HepG2 (cell line): ENCODE data around the gene AP4S1. TPM values are rescaled to one million over a fixed set of nuclear protein-coding genes. Genes with fewer than 3 reads are reported as not detected.
A peak's percentile ranks its signal among the peaks of the same experiment; 100 is the strongest.

Experiments used
- ATAD3A ChIP-seq: sonication (generic); formaldehyde crosslinking; IDR thresholded peaks from 2 replicates; pipeline ENCODE4 v1.4.0; 2020; ENCODE audit warnings: missing genetic modification reagents
- CREM ChIP-seq, 2 experiments: sonication (generic) in 1 of 2; formaldehyde crosslinking in 1 of 2; IDR thresholded peaks; 2 replicates each; pipeline versions ENCODE4 v1.4.0 to v1.6.1; 2016 to 2020; ENCODE audit warnings: antibody characterized with exemption in 1 of 2, mild to moderate bottlenecking in 1 of 2, missing genetic modification reagents in 1 of 2
- EZH2 ChIP-seq: conservative IDR thresholded peaks from 2 replicates; pipeline ENCODE4 v1.6.1; 2012; ENCODE audit warnings: mild to moderate bottlenecking, low read depth, low read length, moderate library complexity
- GABPB1 ChIP-seq: IDR thresholded peaks from 2 replicates; pipeline ENCODE4 v1.6.1; 2016; ENCODE audit warnings: mild to moderate bottlenecking, missing genetic modification reagents, moderate library complexity, missing compliant biosample characterization
- GLI4 ChIP-seq: sonication (generic); formaldehyde crosslinking; IDR thresholded peaks from 2 replicates; pipeline ENCODE4 v1.5.1; 2020; ENCODE audit warnings: missing genetic modification reagents, mild to moderate bottlenecking, moderate library complexity, borderline replicate concordance
- GTF3A ChIP-seq: sonication (generic); formaldehyde crosslinking; conservative IDR thresholded peaks from 2 replicates; pipeline ENCODE4 v1.4.0; 2020; ENCODE audit warnings: mild to moderate bottlenecking, missing genetic modification reagents
- HNF4A ChIP-seq: sonication (generic); formaldehyde crosslinking; IDR thresholded peaks from 2 replicates; pipeline ENCODE4 v1.4.0; 2020; ENCODE audit warnings: missing genetic modification reagents
- HNRNPL ChIP-seq: fragments of 200-400 bp; formaldehyde crosslinking; IDR thresholded peaks from 2 replicates; pipeline ENCODE4 v1.6.1; 2017; ENCODE audit warnings: mild to moderate bottlenecking, low read depth, low read length
- HOXD1 ChIP-seq: sonication (generic); formaldehyde crosslinking; IDR thresholded peaks from 2 replicates; pipeline ENCODE4 v1.5.0; 2020; ENCODE audit warnings: missing genetic modification reagents
- MED13 ChIP-seq: sonication (generic); formaldehyde crosslinking; IDR thresholded peaks from 2 replicates; pipeline ENCODE4 v1.5.0; 2020; ENCODE audit warnings: missing genetic modification reagents
- NBN ChIP-seq: fragments of 450-650 bp; conservative IDR thresholded peaks from 2 replicates; pipeline ENCODE4 v1.6.1; 2017
- RAD51 ChIP-seq: fragments of 450-650 bp; IDR thresholded peaks from 2 replicates; pipeline ENCODE4 v1.6.1; 2016; ENCODE audit warnings: borderline replicate concordance
- SMARCE1 ChIP-seq: fragments of 450-650 bp; IDR thresholded peaks from 2 replicates; pipeline ENCODE4 v1.6.1; 2017; ENCODE audit warnings: borderline replicate concordance
- TCF12 ChIP-seq, 2 experiments: fragments of 450-650 bp in 1 of 2; sonication (generic) in 1 of 2; formaldehyde crosslinking in 1 of 2; IDR thresholded peaks; 2 replicates each; pipeline versions ENCODE4 v1.6.1 to v1.8.0; 2017 to 2022; ENCODE audit warnings: antibody characterized with exemption in 1 of 2, mild to moderate bottlenecking in 1 of 2, missing genetic modification reagents in 1 of 2, moderate library complexity in 1 of 2
- TCF7L2 ChIP-seq: IDR thresholded peaks from 2 replicates; pipeline ENCODE4 v1.6.1; 2011; ENCODE audit warnings: mild to moderate bottlenecking, low read depth, low read length, moderate library complexity
- ZBTB20 ChIP-seq: sonication (generic); formaldehyde crosslinking; IDR thresholded peaks from 2 replicates; pipeline ENCODE4 v1.8.1; 2023; ENCODE audit warnings: missing genetic modification reagents, low read depth, mild to moderate bottlenecking, borderline replicate concordance
- ZNF337 ChIP-seq: sonication (generic); formaldehyde crosslinking; IDR thresholded peaks from 2 replicates; pipeline ENCODE4 v1.5.1; 2020; ENCODE audit warnings: missing genetic modification reagents, low read depth, mild to moderate bottlenecking, borderline replicate concordance
- ZNF383 ChIP-seq: sonication (generic); formaldehyde crosslinking; IDR thresholded peaks from 2 replicates; pipeline ENCODE4 v1.4.0; 2020; ENCODE audit warnings: missing genetic modification reagents, mild to moderate bottlenecking, borderline replicate concordance
- ZNF775 ChIP-seq: sonication (generic); formaldehyde crosslinking; IDR thresholded peaks from 2 replicates; pipeline ENCODE4 v1.4.0; 2020; ENCODE audit warnings: missing genetic modification reagents, mild to moderate bottlenecking, moderate library complexity, borderline replicate concordance
- polyA plus RNA-seq, 8 experiments: library from polyadenylated mRNA; depleted of rRNA in 3 of 8; stranded (reverse) in 7 of 8; unstranded in 1 of 8; fragments of >200 nt; fragmentation: Illumina TruSeq in 4 of 8; extraction: Trizol in 4 of 8; gene quantifications; 2 replicates each; pipeline versions ENCODE4 v1.2.1 to v1.2.3, GENCODE V29; 2011 to 2016; ENCODE audit warnings: low read depth in 4 of 8, missing spikeins in 1 of 8, mixed read lengths in 1 of 8; ENCODE audit not compliant: insufficient read depth in 1 of 8
- total RNA-seq, 5 experiments: library from RNA; depleted of rRNA; stranded (reverse); fragments of >200 nt; fragmentation: Illumina TruSeq; extraction: Trizol; gene quantifications; 2 replicates each; pipeline ENCODE4 v1.2.3, GENCODE V29; 2016; ENCODE audit warnings: low read depth in 1 of 5
- TF ChIP-seq, protein P1 (sequence below): sonication (generic); formaldehyde crosslinking; conservative IDR thresholded peaks from 2 replicates; pipeline ENCODE4 v1.4.0; 2020; ENCODE audit warnings: missing genetic modification reagents
- TF ChIP-seq, protein P2 (sequence below): sonication (generic); formaldehyde crosslinking; IDR thresholded peaks from 2 replicates; pipeline ENCODE4 v1.4.0; 2020; ENCODE audit warnings: missing genetic modification reagents
- TF ChIP-seq, protein P3 (sequence below): IDR thresholded peaks from 2 replicates; pipeline ENCODE4 v1.6.1; 2016; ENCODE audit warnings: missing compliant biosample characterization, missing genetic modification reagents, borderline replicate concordance
- TF ChIP-seq, protein P4 (sequence below): sonication (generic); formaldehyde crosslinking; IDR thresholded peaks from 2 replicates; pipeline ENCODE4 v1.5.1; 2020; ENCODE audit warnings: missing genetic modification reagents, mild to moderate bottlenecking, borderline replicate concordance

AP4S1 gene
- total and polyA plus RNA-seq, 2 of the 13 experiments (the other 11 are each of a cell fraction or from before 2014, with no cell fraction given), result 3.9 to 21.1 TPM

DNA sequence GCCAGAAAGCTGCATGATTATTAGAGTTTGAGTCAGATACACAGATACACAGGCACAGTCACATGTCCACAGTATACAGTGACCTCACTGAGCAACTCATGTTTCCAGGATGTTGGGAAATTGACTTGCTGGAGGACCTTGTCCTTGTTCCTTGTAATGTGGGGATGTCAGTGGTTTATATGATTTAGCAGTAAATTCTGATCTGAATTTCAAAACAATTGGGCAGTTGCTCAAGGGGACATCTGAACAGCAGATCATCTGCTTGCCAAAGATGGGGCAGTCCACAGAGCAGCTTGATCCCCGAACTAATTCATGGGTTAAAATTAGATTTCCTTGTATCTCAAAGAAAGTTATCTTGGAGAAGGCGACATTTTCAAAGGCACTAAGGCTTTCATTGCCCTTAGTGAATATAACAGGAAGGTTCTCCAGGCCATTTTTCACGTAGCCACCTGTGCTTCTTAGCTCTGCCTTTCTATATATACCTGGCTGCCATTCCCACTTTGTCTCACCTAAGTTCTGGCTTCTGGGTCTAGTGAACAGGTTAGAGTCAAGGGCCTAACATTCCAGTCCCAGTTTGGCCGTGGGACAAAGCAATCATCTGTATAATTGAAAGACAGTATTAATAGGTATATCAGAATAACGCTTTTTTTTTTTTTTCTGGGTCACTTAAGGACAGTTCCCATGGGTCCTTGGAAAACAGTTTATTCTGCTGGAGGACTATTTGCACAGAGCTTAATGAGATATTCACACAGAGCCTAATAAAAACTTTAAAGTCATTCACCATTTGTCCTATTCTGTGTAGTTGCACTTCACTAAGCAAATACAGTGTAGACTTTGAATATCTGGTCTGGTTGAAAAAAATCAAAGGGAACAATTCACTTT lies 65.7 kb downstream of the AP4S1 start (continued):
- TF ChIP-seq ZNF337, result no peak
- peak; percentile 70; the same call in 1 of the 2 replicates for TF ChIP-seq MED13 (CRISPR knock-in tag)
- TF ChIP-seq CREM (IDR thresholded peaks at IDR 0.05), result peak; percentile 57
- no peak for TF ChIP-seq CREM (CRISPR knock-in tag; IDR thresholded peaks at IDR 0.05)
- TF ChIP-seq, protein P1, sequence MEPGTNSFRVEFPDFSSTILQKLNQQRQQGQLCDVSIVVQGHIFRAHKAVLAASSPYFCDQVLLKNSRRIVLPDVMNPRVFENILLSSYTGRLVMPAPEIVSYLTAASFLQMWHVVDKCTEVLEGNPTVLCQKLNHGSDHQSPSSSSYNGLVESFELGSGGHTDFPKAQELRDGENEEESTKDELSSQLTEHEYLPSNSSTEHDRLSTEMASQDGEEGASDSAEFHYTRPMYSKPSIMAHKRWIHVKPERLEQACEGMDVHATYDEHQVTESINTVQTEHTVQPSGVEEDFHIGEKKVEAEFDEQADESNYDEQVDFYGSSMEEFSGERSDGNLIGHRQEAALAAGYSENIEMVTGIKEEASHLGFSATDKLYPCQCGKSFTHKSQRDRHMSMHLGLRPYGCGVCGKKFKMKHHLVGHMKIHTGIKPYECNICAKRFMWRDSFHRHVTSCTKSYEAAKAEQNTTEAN (CRISPR knock-in tag), result peak; percentile 82; the same call in 1 of the 2 replicates
- no peak for TF ChIP-seq TCF12 (IDR thresholded peaks at IDR 0.05)
- TF ChIP-seq TCF12 (CRISPR knock-in tag; IDR thresholded peaks at IDR 0.05), result no peak
- TF ChIP-seq, protein P2, sequence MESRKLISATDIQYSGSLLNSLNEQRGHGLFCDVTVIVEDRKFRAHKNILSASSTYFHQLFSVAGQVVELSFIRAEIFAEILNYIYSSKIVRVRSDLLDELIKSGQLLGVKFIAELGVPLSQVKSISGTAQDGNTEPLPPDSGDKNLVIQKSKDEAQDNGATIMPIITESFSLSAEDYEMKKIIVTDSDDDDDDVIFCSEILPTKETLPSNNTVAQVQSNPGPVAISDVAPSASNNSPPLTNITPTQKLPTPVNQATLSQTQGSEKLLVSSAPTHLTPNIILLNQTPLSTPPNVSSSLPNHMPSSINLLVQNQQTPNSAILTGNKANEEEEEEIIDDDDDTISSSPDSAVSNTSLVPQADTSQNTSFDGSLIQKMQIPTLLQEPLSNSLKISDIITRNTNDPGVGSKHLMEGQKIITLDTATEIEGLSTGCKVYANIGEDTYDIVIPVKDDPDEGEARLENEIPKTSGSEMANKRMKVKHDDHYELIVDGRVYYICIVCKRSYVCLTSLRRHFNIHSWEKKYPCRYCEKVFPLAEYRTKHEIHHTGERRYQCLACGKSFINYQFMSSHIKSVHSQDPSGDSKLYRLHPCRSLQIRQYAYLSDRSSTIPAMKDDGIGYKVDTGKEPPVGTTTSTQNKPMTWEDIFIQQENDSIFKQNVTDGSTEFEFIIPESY, result no peak
- TF ChIP-seq HOXD1 (CRISPR knock-in tag), result no peak
- no peak for TF ChIP-seq ZNF775
- TF ChIP-seq ZNF383 (CRISPR knock-in tag), result peak; percentile 85; the same call in 1 of the 2 replicates
- peak; percentile 74 for TF ChIP-seq HNF4A (CRISPR knock-in tag)
- TF ChIP-seq RAD51, result peak; percentile 69; the same call in 1 of the 2 replicates
- no peak for TF ChIP-seq ZBTB20
- TF ChIP-seq SMARCE1, result no peak
- TF ChIP-seq GTF3A (CRISPR knock-in tag), result 0 out of 2 replicates have a peak, but pooled peaks have one; percentile 36
- no peak for TF ChIP-seq ATAD3A (CRISPR knock-in tag)
- TF ChIP-seq TCF7L2, result peak; percentile 71
- TF ChIP-seq HNRNPL, result no peak
- TF ChIP-seq EZH2, result no peak
- TF ChIP-seq, protein P3, sequence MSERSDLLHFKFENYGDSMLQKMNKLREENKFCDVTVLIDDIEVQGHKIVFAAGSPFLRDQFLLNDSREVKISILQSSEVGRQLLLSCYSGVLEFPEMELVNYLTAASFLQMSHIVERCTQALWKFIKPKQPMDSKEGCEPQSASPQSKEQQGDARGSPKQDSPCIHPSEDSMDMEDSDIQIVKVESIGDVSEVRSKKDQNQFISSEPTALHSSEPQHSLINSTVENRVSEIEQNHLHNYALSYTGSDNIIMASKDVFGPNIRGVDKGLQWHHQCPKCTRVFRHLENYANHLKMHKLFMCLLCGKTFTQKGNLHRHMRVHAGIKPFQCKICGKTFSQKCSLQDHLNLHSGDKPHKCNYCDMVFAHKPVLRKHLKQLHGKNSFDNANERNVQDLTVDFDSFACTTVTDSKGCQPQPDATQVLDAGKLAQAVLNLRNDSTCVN (CRISPR knock-in tag), result no peak; the same call in 1 of the 2 replicates
- no peak; the same call in 1 of the 2 replicates for TF ChIP-seq GABPB1 (CRISPR knock-in tag)
- TF ChIP-seq GLI4 (CRISPR knock-in tag), result 0 out of 2 replicates have a peak, but pooled peaks have one; percentile 11
- TF ChIP-seq, protein P4, sequence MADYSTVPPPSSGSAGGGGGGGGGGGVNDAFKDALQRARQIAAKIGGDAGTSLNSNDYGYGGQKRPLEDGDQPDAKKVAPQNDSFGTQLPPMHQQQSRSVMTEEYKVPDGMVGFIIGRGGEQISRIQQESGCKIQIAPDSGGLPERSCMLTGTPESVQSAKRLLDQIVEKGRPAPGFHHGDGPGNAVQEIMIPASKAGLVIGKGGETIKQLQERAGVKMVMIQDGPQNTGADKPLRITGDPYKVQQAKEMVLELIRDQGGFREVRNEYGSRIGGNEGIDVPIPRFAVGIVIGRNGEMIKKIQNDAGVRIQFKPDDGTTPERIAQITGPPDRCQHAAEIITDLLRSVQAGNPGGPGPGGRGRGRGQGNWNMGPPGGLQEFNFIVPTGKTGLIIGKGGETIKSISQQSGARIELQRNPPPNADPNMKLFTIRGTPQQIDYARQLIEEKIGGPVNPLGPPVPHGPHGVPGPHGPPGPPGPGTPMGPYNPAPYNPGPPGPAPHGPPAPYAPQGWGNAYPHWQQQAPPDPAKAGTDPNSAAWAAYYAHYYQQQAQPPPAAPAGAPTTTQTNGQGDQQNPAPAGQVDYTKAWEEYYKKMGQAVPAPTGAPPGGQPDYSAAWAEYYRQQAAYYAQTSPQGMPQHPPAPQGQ, result no peak
- TF ChIP-seq NBN, result no peak
